GM23338 (cell line): Measurements from ENCODE around the gene GNAO1. TPM values are rescaled to one million over a fixed set of nuclear protein-coding genes. Genes with fewer than 3 reads are reported as not detected.

ENCODE experiments used
- ATAC-seq: fragments of 200-7000 bp; cut with Tn5 transposase; 3 replicates; pipeline ENCODE4 v1.9.1; 2020
- DNase-seq: peaks from one replicate; pipeline ENCODE4 v3.0.0-alpha.2; 2015; ENCODE audit warnings: low spot score
- H2AFZ ChIP-seq: fragments of 200-600 bp; sonication (generic); 2 replicates; pipeline ENCODE4 v1.8.0; 2016; ENCODE audit warnings: antibody characterized with exemption, mild to moderate bottlenecking, moderate library complexity
- H3F3A ChIP-seq: fragments of 200-600 bp; sonication (generic); replicated peaks from 2 replicates; pipeline ENCODE4 v1.8.0; 2017; ENCODE audit warnings: antibody characterized with exemption, mixed run types, low read depth
- H3K27ac ChIP-seq: fragments of 200-600 bp; sonication (generic); 2 replicates; pipeline ENCODE4 v1.6.1; 2016; ENCODE audit warnings: low read depth
- H3K27me3 ChIP-seq: fragments of 200-600 bp; sonication (generic); 2 replicates; pipeline ENCODE4 v1.8.0; 2016; ENCODE audit warnings: mild to moderate bottlenecking, mixed run types, moderate library complexity; ENCODE audit not compliant: insufficient read depth
- H3K36me3 ChIP-seq: fragments of 200-600 bp; sonication (generic); 2 replicates; pipeline ENCODE4 v1.8.0; 2016; ENCODE audit warnings: mild to moderate bottlenecking; ENCODE audit not compliant: insufficient read depth
- H3K4me1 ChIP-seq: fragments of 200-600 bp; sonication (generic); 2 replicates; pipeline ENCODE4 v1.8.0; 2016; ENCODE audit warnings: mild to moderate bottlenecking, moderate library complexity; ENCODE audit not compliant: insufficient read depth
- H3K4me2 ChIP-seq: fragments of 200-600 bp; sonication (generic); 2 replicates; pipeline ENCODE4 v1.7.1; 2017; ENCODE audit warnings: mixed run types
- H3K4me3 ChIP-seq: fragments of 200-600 bp; sonication (generic); 2 replicates; pipeline ENCODE4 v1.6.1; 2016; ENCODE audit warnings: mixed run types
- H3K79me2 ChIP-seq: fragments of 200-600 bp; sonication (generic); replicated peaks from 2 replicates; pipeline ENCODE4 v1.8.0; 2017; ENCODE audit warnings: mild to moderate bottlenecking; ENCODE audit not compliant: insufficient read depth
- H3K9me2 ChIP-seq: fragments of 200-600 bp; sonication (generic); 2 replicates; pipeline ENCODE4 v1.8.0; 2017; ENCODE audit not compliant: insufficient read depth
- H4K20me1 ChIP-seq: fragments of 200-600 bp; sonication (generic); replicated peaks from 2 replicates; pipeline ENCODE4 v1.8.0; 2017; ENCODE audit warnings: mild to moderate bottlenecking; ENCODE audit not compliant: insufficient read depth
- H3K27ac Mint-ChIP-seq: 2 replicates; pipeline ENCODE4 v1.8.0; 2020; ENCODE audit warnings: inconsistent platforms, mild to moderate bottlenecking, moderate library complexity, mixed read lengths
- H3K27me3 Mint-ChIP-seq: 3 replicates; pipeline ENCODE4 v1.8.0; 2022; ENCODE audit warnings: low read depth, mild to moderate bottlenecking, moderate library complexity, mixed read lengths, inconsistent platforms; ENCODE audit not compliant: insufficient read depth, poor library complexity
- H3K36me3 Mint-ChIP-seq: 3 replicates; pipeline ENCODE4 v1.8.0; 2021; ENCODE audit warnings: low read depth, mild to moderate bottlenecking, inconsistent platforms, moderate library complexity, mixed read lengths
- H3K4me1 Mint-ChIP-seq: 3 replicates; pipeline ENCODE4 v1.8.0; 2020; ENCODE audit warnings: mild to moderate bottlenecking, inconsistent platforms, mixed read lengths
- H3K4me3 Mint-ChIP-seq: 3 replicates; pipeline ENCODE4 v1.8.0; 2021; ENCODE audit warnings: moderate library complexity, mild to moderate bottlenecking, inconsistent platforms, mixed read lengths
- H3K9me3 Mint-ChIP-seq: 3 replicates; pipeline ENCODE4 v1.8.0; 2020; ENCODE audit warnings: moderate library complexity, mild to moderate bottlenecking, inconsistent platforms, mixed read lengths
- CREB1 ChIP-seq: fragments of 250-450 bp; sonication (Bioruptor Pico); IDR thresholded peaks from 2 replicates; pipeline ENCODE4 v1.5.0; 2020; ENCODE audit warnings: low read depth, mild to moderate bottlenecking, moderate library complexity
- EZH2 ChIP-seq: fragments of 200-600 bp; sonication (generic); IDR thresholded peaks from one replicate; pipeline ENCODE4 v1.8.0; 2017; ENCODE audit warnings: antibody characterized with exemption, mild to moderate bottlenecking, low read depth; ENCODE audit not compliant: unreplicated experiment
- NANOG ChIP-seq: IDR thresholded peaks from 2 replicates; pipeline ENCODE4 v1.6.1; 2016; ENCODE audit warnings: antibody characterized with exemption, borderline replicate concordance
- POLR2AphosphoS5 ChIP-seq: IDR thresholded peaks from 2 replicates; pipeline ENCODE4 v1.6.1; 2016; ENCODE audit warnings: antibody characterized with exemption, low read depth
- REST ChIP-seq: IDR thresholded peaks from one replicate; pipeline ENCODE4 v1.6.1; 2018; ENCODE audit warnings: antibody characterized with exemption; ENCODE audit not compliant: unreplicated experiment
- ZNF114 ChIP-seq: fragments of 250-450 bp; sonication (Bioruptor Pico); IDR thresholded peaks from 2 replicates; pipeline ENCODE4 v1.5.0; 2020; ENCODE audit warnings: mild to moderate bottlenecking, moderate library complexity
- ZNF331 ChIP-seq: fragments of 250-450 bp; sonication (Bioruptor Pico); IDR thresholded peaks from 2 replicates; pipeline ENCODE4 v1.5.0; 2020; ENCODE audit warnings: low read depth, mild to moderate bottlenecking, moderate library complexity
- ZNF462 ChIP-seq: fragments of 250-450 bp; sonication (Bioruptor Pico); IDR thresholded peaks from 2 replicates; pipeline ENCODE4 v1.5.0; 2020; ENCODE audit warnings: mild to moderate bottlenecking, moderate library complexity
- polyA plus RNA-seq: library from polyadenylated mRNA; unstranded; fragments of >200 nt; fragmentation: Nextera tagmentation; extraction: Ambion mirVana; gene quantifications from 2 replicates; pipeline ENCODE4 v1.2.1, GENCODE V29; 2016
- total RNA-seq: library from RNA; depleted of rRNA; stranded (reverse); fragments of >200 nt; shearing (Covaris generic); gene quantifications from 2 replicates; pipeline ENCODE4 v1.2.3, GENCODE V29; 2014
- TF ChIP-seq, protein P1 (sequence below): IDR thresholded peaks from 2 replicates; pipeline ENCODE4 v1.6.1; 2016; ENCODE audit warnings: antibody characterized with exemption

The GNAO1 gene
- total and polyA plus RNA-seq, 2 experiments from 2014 or later, result 6.5 to 24.8 TPM

GRCh38 chr16:56266641-56267607, 75.6 kb downstream of the GNAO1 start:
- no peak overlapping the region for H3K4me3 Mint-ChIP-seq
- DNase-seq, result no peak
- H3K27ac Mint-ChIP-seq, result no peak overlapping the region
- peaks cover 2% of the 10 kb centered on the region; the same call in 1 of the 3 replicates for H3K9me3 Mint-ChIP-seq
- H4K20me1 ChIP-seq, result no peaks in the 10 kb centered on the region
- no peak overlapping the region for H3K4me3 ChIP-seq
- no peak overlapping the region for H2AFZ ChIP-seq
- H3K36me3 Mint-ChIP-seq, result peaks cover 3% of the 10 kb centered on the region; the same call in 1 of the 3 replicates
- H3K4me1 Mint-ChIP-seq, result peaks cover 26% of the 10 kb centered on the region
- peaks cover 5% of the 10 kb centered on the region; the same call in 1 of the 2 replicates for H3K9me2 ChIP-seq
- no peaks in the 10 kb centered on the region for H3K36me3 ChIP-seq
- peaks cover 5% of the 10 kb centered on the region for H3K27me3 Mint-ChIP-seq
- H3F3A ChIP-seq, result no peaks in the 10 kb centered on the region
- peaks cover 10% of the 10 kb centered on the region; the same call in 1 of the 2 replicates for H3K4me1 ChIP-seq
- ATAC-seq, result no peak
- no peak overlapping the region for H3K4me2 ChIP-seq
- no peaks in the 10 kb centered on the region for H3K79me2 ChIP-seq
- no peaks in the 10 kb centered on the region for H3K27me3 ChIP-seq
- H3K27ac ChIP-seq, result no peak overlapping the region
- no peak for TF ChIP-seq REST
- TF ChIP-seq CREB1 (CRISPR knock-in tag), result no peak
- TF ChIP-seq EZH2, result no peak
- TF ChIP-seq, protein P1, sequence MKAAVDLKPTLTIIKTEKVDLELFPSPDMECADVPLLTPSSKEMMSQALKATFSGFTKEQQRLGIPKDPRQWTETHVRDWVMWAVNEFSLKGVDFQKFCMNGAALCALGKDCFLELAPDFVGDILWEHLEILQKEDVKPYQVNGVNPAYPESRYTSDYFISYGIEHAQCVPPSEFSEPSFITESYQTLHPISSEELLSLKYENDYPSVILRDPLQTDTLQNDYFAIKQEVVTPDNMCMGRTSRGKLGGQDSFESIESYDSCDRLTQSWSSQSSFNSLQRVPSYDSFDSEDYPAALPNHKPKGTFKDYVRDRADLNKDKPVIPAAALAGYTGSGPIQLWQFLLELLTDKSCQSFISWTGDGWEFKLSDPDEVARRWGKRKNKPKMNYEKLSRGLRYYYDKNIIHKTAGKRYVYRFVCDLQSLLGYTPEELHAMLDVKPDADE, result no peak
- TF ChIP-seq ZNF114 (CRISPR knock-in tag), result no peak
- no peak for TF ChIP-seq ZNF331 (CRISPR knock-in tag)
- no peak for TF ChIP-seq ZNF462 (CRISPR knock-in tag)
- TF ChIP-seq POLR2AphosphoS5, result no peak
- no peak for TF ChIP-seq NANOG
